Smooth muscle cell (in vitro differentiated cells): ENCODE results near the gene JMJD1C. TPM values are rescaled to one million over a fixed set of nuclear protein-coding genes. Genes with fewer than 3 reads are reported as not detected.

ENCODE experiments used
- DNase-seq: peaks from one replicate; lab custom pipeline; 2025; ENCODE audit not compliant: unreplicated experiment; lab: John Stamatoyannopoulos, UW
- H2AFZ ChIP-seq: fragments of 200-600 bp; sonication (generic); 2 replicates; pipeline ENCODE4 v1.6.0; 2016; ENCODE audit warnings: antibody characterized with exemption, low read depth, mild to moderate bottlenecking
- H3F3A ChIP-seq: fragments of 200-600 bp; sonication (generic); 2 replicates; pipeline ENCODE4 v1.6.0; 2017; ENCODE audit warnings: antibody characterized with exemption, low read depth
- H3K27ac ChIP-seq: fragments of 200-600 bp; sonication (generic); 2 replicates; pipeline ENCODE4 v1.5.1; 2016; ENCODE audit warnings: low read depth, mild to moderate bottlenecking
- H3K27me3 ChIP-seq: fragments of 200-600 bp; sonication (generic); 2 replicates; pipeline ENCODE4 v1.6.1; 2016; ENCODE audit warnings: low read depth, mild to moderate bottlenecking
- H3K36me3 ChIP-seq: fragments of 200-600 bp; sonication (generic); 2 replicates; pipeline ENCODE4 v1.5.1; 2016; ENCODE audit warnings: low read depth
- H3K4me1 ChIP-seq: fragments of 200-600 bp; sonication (generic); 2 replicates; pipeline ENCODE4 v1.5.1; 2016; ENCODE audit warnings: low read depth
- H3K4me2 ChIP-seq: fragments of 200-600 bp; sonication (generic); 2 replicates; pipeline ENCODE4 v1.6.0; 2016; ENCODE audit warnings: mild to moderate bottlenecking
- H3K4me3 ChIP-seq: fragments of 200-600 bp; sonication (generic); 2 replicates; pipeline ENCODE4 v1.5.1; 2016; ENCODE audit warnings: mild to moderate bottlenecking
- H3K79me2 ChIP-seq: fragments of 200-600 bp; sonication (generic); 2 replicates; pipeline ENCODE4 v1.6.0; 2016; ENCODE audit warnings: low read depth, mild to moderate bottlenecking
- H3K9ac ChIP-seq: fragments of 200-600 bp; sonication (generic); 2 replicates; pipeline ENCODE4 v1.6.0; 2016; ENCODE audit warnings: low read depth
- H3K9me3 ChIP-seq: fragments of 200-600 bp; sonication (generic); replicated peaks from 2 replicates; pipeline ENCODE4 v1.5.1; 2016; ENCODE audit warnings: low read depth
- H4K20me1 ChIP-seq: fragments of 200-600 bp; sonication (generic); 2 replicates; pipeline ENCODE4 v1.6.0; 2016; ENCODE audit warnings: low read depth
- CTCF ChIP-seq: fragments of 200-600 bp; sonication (generic); IDR thresholded peaks from 2 replicates; pipeline ENCODE4 v1.5.1; 2017; ENCODE audit warnings: borderline replicate concordance, mild to moderate bottlenecking, antibody characterized with exemption; ENCODE audit not compliant: insufficient read depth, poor library complexity, severe bottlenecking
- WGBS: methylation state at CpG from one replicate; pipeline ENCODE4 v1.1.7; 2016; ENCODE audit warnings: low lambda C conversion rate; 5-methylcytosine and 5-hydroxymethylcytosine counted together
- polyA plus RNA-seq: library from polyadenylated mRNA; unstranded; fragments of >200 nt; fragmentation: Nextera tagmentation; extraction: Ambion mirVana; gene quantifications from 2 replicates; pipeline ENCODE4 v1.2.1, GENCODE V29; 2016
- total RNA-seq: library from RNA; depleted of rRNA; stranded (reverse); fragments of >200 nt; gene quantifications from 2 replicates; pipeline ENCODE4 v1.2.3, GENCODE V29; 2014

The JMJD1C gene
- total and polyA plus RNA-seq, 2 experiments from 2014 or later, result 28.5 to 132 TPM

- Histone ChIP-seq H3K27me3 (no peaks in the 10 kb centered on the region), H3K27ac (no peak overlapping the region), H2AFZ (no peak overlapping the region), H3K4me2 (no peak overlapping the region), H4K20me1 (peaks cover 72% of the 10 kb centered on the region), H3K36me3 (no peaks in the 10 kb centered on the region), H3K9ac (no peak overlapping the region), H3K79me2 (peaks cover 51% of the 10 kb centered on the region), H3K9me3 (no peaks in the 10 kb centered on the region), H3F3A (no peaks in the 10 kb centered on the region), H3K4me3 (no peak overlapping the region), H3K4me1 (no peaks in the 10 kb centered on the region)
- whole genome bisulfite sequencing, result 98% methylated on average over 3 of the region's 3 CpGs
- DNase-seq, result no peak
- no peak for TF ChIP-seq CTCF
These were observed 112.8 kb downstream of the JMJD1C start for GRCh38 chr10:63352976-63353375.

GRCh38 chr10:63348245-63348850 lies 117.4 kb downstream of the JMJD1C start:
- 81% methylated on average over 3 of the region's 3 CpGs for whole genome bisulfite sequencing
- Histone ChIP-seq H3K4me3 (no peak overlapping the region), H4K20me1 (peaks cover 79% of the 10 kb centered on the region), H3K9me3 (no peaks in the 10 kb centered on the region), H3F3A (no peaks in the 10 kb centered on the region), H3K36me3 (no peaks in the 10 kb centered on the region), H3K4me2 (no peak overlapping the region), H3K9ac (no peak overlapping the region), H3K27me3 (no peaks in the 10 kb centered on the region), H3K79me2 (peaks cover 65% of the 10 kb centered on the region), H3K4me1 (no peaks in the 10 kb centered on the region), H2AFZ (no peak overlapping the region), H3K27ac (no peak overlapping the region)
- DNase-seq, result no peak
- TF ChIP-seq CTCF, result no peak

GRCh38 chr10:63346015-63346441 lies 119.7 kb downstream of the JMJD1C start:
- H3K79me2 ChIP-seq, result peaks cover 70% of the 10 kb centered on the region
- no peak overlapping the region for H3K27ac ChIP-seq
- no peaks in the 10 kb centered on the region for H3K4me1 ChIP-seq

More at GRCh38 chr10:63346015-63346441, 119.7 kb downstream of the JMJD1C start:
- no peak overlapping the region for H2AFZ ChIP-seq
- H3K36me3 ChIP-seq, result no peaks in the 10 kb centered on the region
- no peaks in the 10 kb centered on the region for H3K27me3 ChIP-seq
- no peak overlapping the region for H3K9ac ChIP-seq
- no peak for DNase-seq
- H3K9me3 ChIP-seq, result no peaks in the 10 kb centered on the region
- H3F3A ChIP-seq, result no peaks in the 10 kb centered on the region
- H3K4me3 ChIP-seq, result no peak overlapping the region
- no peak for TF ChIP-seq CTCF
- H3K4me2 ChIP-seq, result no peak overlapping the region
- peaks cover 79% of the 10 kb centered on the region for H4K20me1 ChIP-seq
